Fibroblast of lung (primary cell): ENCODE data around the gene MCRIP1. TPM values are rescaled to one million over a fixed set of nuclear protein-coding genes. Genes with fewer than 3 reads are reported as not detected.

Experiments used
- DNase-seq, 2 donors: peaks; one replicate each; pipeline versions ENCODE4 v3.0.0 to v3.0.0-alpha.2; 2010; ENCODE audit warnings: low read depth in 2 of 2
- H2AFZ ChIP-seq: 2 replicates; pipeline ENCODE4 v1.5.1; 2012; ENCODE audit warnings: low read length, control low read depth, inconsistent platforms
- H3K27ac ChIP-seq: 2 replicates; pipeline ENCODE4 v1.5.1; 2011; ENCODE audit warnings: low read length, control low read depth; ENCODE audit not compliant: insufficient read depth
- H3K27me3 ChIP-seq: 2 replicates; pipeline ENCODE4 v1.5.1; 2011; ENCODE audit warnings: mild to moderate bottlenecking, low read length; ENCODE audit not compliant: control insufficient read depth, insufficient read depth
- H3K36me3 ChIP-seq: 2 replicates; pipeline ENCODE4 v1.5.1; 2011; ENCODE audit warnings: low read length; ENCODE audit not compliant: control insufficient read depth, insufficient read depth
- H3K4me1 ChIP-seq: 2 replicates; pipeline ENCODE4 v1.5.1; 2011; ENCODE audit warnings: low read length; ENCODE audit not compliant: control insufficient read depth, insufficient read depth; ENCODE audit errors: extremely low read depth
- H3K4me2 ChIP-seq: 2 replicates; pipeline ENCODE4 v1.5.1; 2011; ENCODE audit warnings: low read length, control low read depth; ENCODE audit not compliant: insufficient read depth; ENCODE audit errors: extremely low read depth
- H3K4me3 ChIP-seq, 4 experiments: fragments of 200-600 bp in 1 of 4; sonication (generic) in 1 of 4; replicated peaks in 1 of 4; 2 replicates each; pipeline ENCODE4 v1.5.1; 2011 to 2016; ENCODE audit warnings: low read length in 4 of 4, low read depth in 3 of 4, mild to moderate bottlenecking in 3 of 4, control low read depth in 2 of 4, inconsistent platforms in 1 of 4, mixed read lengths in 1 of 4; ENCODE audit not compliant: insufficient read depth in 1 of 4; ENCODE audit errors: control extremely low read depth in 1 of 4
- H3K79me2 ChIP-seq: 2 replicates; pipeline ENCODE4 v1.5.1; 2012; ENCODE audit warnings: mild to moderate bottlenecking, low read length, inconsistent platforms; ENCODE audit not compliant: control insufficient read depth, insufficient read depth
- H3K9ac ChIP-seq: 2 replicates; pipeline ENCODE4 v1.5.1; 2011; ENCODE audit warnings: mild to moderate bottlenecking, low read length, control low read depth; ENCODE audit not compliant: insufficient read depth
- H3K9me3 ChIP-seq: 2 replicates; pipeline ENCODE4 v1.5.1; 2012; ENCODE audit warnings: low read depth, low read length; ENCODE audit not compliant: control insufficient read depth, insufficient read depth
- H4K20me1 ChIP-seq: 2 replicates; pipeline ENCODE4 v1.5.1; 2011; ENCODE audit warnings: low read length; ENCODE audit not compliant: control insufficient read depth, insufficient read depth; ENCODE audit errors: extremely low read depth
- CTCF ChIP-seq, 2 donors: IDR thresholded peaks in 1 of 2; conservative IDR thresholded peaks in 1 of 2; 1 replicate in 1 of 2; 2 replicates in 1 of 2; pipeline ENCODE4 v1.5.1; 2011 to 2012; ENCODE audit warnings: low read length in 2 of 2, control low read depth in 1 of 2, inconsistent platforms in 1 of 2, low read depth in 1 of 2, mild to moderate bottlenecking in 1 of 2
- EZH2 ChIP-seq: IDR thresholded peaks from 2 replicates; pipeline ENCODE4 v1.5.1; 2012; ENCODE audit warnings: low read length, control low read depth, mild to moderate bottlenecking; ENCODE audit errors: missing control alignments
- polyA plus RNA-seq, 2 donors: library from polyadenylated mRNA; depleted of rRNA in 1 of 2; stranded (reverse) in 1 of 2; unstranded in 1 of 2; fragments of >200 nt; gene quantifications; 2 replicates each; pipeline ENCODE4 v1.2.1, GENCODE V29; 2011 to 2012; ENCODE audit warnings: missing spikeins in 1 of 2
- total RNA-seq: library from RNA; depleted of rRNA; stranded (reverse); fragments of >200 nt; gene quantifications from 2 replicates; pipeline ENCODE4 v1.2.1, GENCODE V29; 2014

MCRIP1 gene
- total and polyA plus RNA-seq, 2 donors (not counting 1 experiment from before 2014, with no cell fraction given), result 37.6 to 108 TPM

- H3K4me3 ChIP-seq, result peak overlapping the region in 1 of 4 experiments; percentile 89
- peak overlapping the region; percentile 97 for H3K4me2 ChIP-seq
- no peaks in the 10 kb centered on the region for H4K20me1 ChIP-seq
- peak overlapping the region; percentile 36 for H3K9ac ChIP-seq
- peak; percentile 87 to 89 for DNase-seq
- H3K27me3 ChIP-seq, result no peaks in the 10 kb centered on the region
- peaks cover 20% of the 10 kb centered on the region for H3K4me1 ChIP-seq
- H3K36me3 ChIP-seq, result peaks cover 25% of the 10 kb centered on the region
- H3K9me3 ChIP-seq, result no peaks in the 10 kb centered on the region
- H2AFZ ChIP-seq, result no peak overlapping the region
- peaks cover 35% of the 10 kb centered on the region for H3K79me2 ChIP-seq
- peak overlapping the region; percentile 97 for H3K27ac ChIP-seq
- TF ChIP-seq EZH2, result no peak
- no peak for TF ChIP-seq CTCF (conservative IDR thresholded peaks at IDR 0.05 in 1 of 2, IDR thresholded peaks at IDR 0.05 in 1 of 2; ENCODE audit: low read depth in 1 of 2, low read length in 2 of 2)
These were observed 35.7 kb upstream of the MCRIP1 start for GRCh38 chr17:81868674-81869220.

- H3K4me3 ChIP-seq, result no peak overlapping the region
- H2AFZ ChIP-seq, result no peak overlapping the region
- peak overlapping the region; percentile 28 for H3K9ac ChIP-seq
- H3K27ac ChIP-seq, result peak overlapping the region; percentile 73
- no peaks in the 10 kb centered on the region for H3K9me3 ChIP-seq
- H3K79me2 ChIP-seq, result peaks cover 41% of the 10 kb centered on the region
- peaks cover 29% of the 10 kb centered on the region for H3K36me3 ChIP-seq
- H3K27me3 ChIP-seq, result no peaks in the 10 kb centered on the region
- TF ChIP-seq CTCF (conservative IDR thresholded peaks at IDR 0.05 in 1 of 2, IDR thresholded peaks at IDR 0.05 in 1 of 2; ENCODE audit: low read depth in 1 of 2, low read length in 2 of 2) (no peak), EZH2 (no peak)
- DNase-seq, result peak in 1 of 2 donors; percentile 19
- H4K20me1 ChIP-seq, result no peaks in the 10 kb centered on the region
- peak overlapping the region; percentile 5 for H3K4me2 ChIP-seq
- H3K4me1 ChIP-seq, result peaks cover 22% of the 10 kb centered on the region
These were observed 35.0 kb upstream of the MCRIP1 start for GRCh38 chr17:81867991-81868673.

- H3K79me2 ChIP-seq, result peaks cover 48% of the 10 kb centered on the region
- H3K27ac ChIP-seq, result peak overlapping the region; percentile 69
- peaks cover 32% of the 10 kb centered on the region for H3K36me3 ChIP-seq
- no peaks in the 10 kb centered on the region for H4K20me1 ChIP-seq
- H2AFZ ChIP-seq, result no peak overlapping the region
- H3K9ac ChIP-seq, result no peak overlapping the region
- H3K4me1 ChIP-seq, result peaks cover 23% of the 10 kb centered on the region
- H3K9me3 ChIP-seq, result no peaks in the 10 kb centered on the region
- no peaks in the 10 kb centered on the region for H3K27me3 ChIP-seq
- H3K4me2 ChIP-seq, result no peak overlapping the region
- DNase-seq, result peak; percentile 60 to 61
- H3K4me3 ChIP-seq, result no peak overlapping the region
- no peak for TF ChIP-seq CTCF (conservative IDR thresholded peaks at IDR 0.05 in 1 of 2, IDR thresholded peaks at IDR 0.05 in 1 of 2; ENCODE audit: low read depth in 1 of 2, low read length in 2 of 2)
- no peak for TF ChIP-seq EZH2
These were observed 34.3 kb upstream of the MCRIP1 start for GRCh38 chr17:81867170-81867990.
